HG03558 (cell line): Measurements from ENCODE around the gene CEP85L.

Source experiments
- ATAC-seq: cut with Tn5 transposase; IDR thresholded peaks from one replicate; pipeline ENCODE4 v1.9.1; 2021; ENCODE audit warnings: moderate number of reproducible peaks; ENCODE audit not compliant: unreplicated experiment; ENCODE audit errors: extremely low read depth

CEP85L gene

GRCh38 chr6:118651282-118652050 is at the start of gene CEP85L:
Gene CEP85L, minus strand, starts transcription at chr6:118651591. Its CDS starts 322 bp downstream, at chr6:118651269.
- peak; percentile 74 for ATAC-seq

- ATAC-seq, result no peak
These were observed 49.1 kb upstream of the CEP85L start for GRCh38 chr6:118700531-118700930.

GRCh38 chr6:118697554-118697953 is 46.2 kb upstream of the CEP85L start:
- no peak for ATAC-seq

- no peak for ATAC-seq
These were observed 44.9 kb upstream of the CEP85L start for GRCh38 chr6:118696271-118696670.

- ATAC-seq, result no peak
These were observed 42.2 kb upstream of the CEP85L start for GRCh38 chr6:118693562-118693961.

GRCh38 chr6:118685823-118686449 is 34.5 kb upstream of the CEP85L start:
- ATAC-seq, result no peak

- no peak for ATAC-seq
These were observed 32.8 kb upstream of the CEP85L start for GRCh38 chr6:118683881-118684872.

GRCh38 chr6:118680452-118681095 is 29.2 kb upstream of the CEP85L start:
- no peak for ATAC-seq

GRCh38 chr6:118679327-118679901 is 28.0 kb upstream of the CEP85L start:
- no peak for ATAC-seq

- no peak for ATAC-seq
These were observed 27.5 kb upstream of the CEP85L start for GRCh38 chr6:118678866-118679265.

GRCh38 chr6:118677193-118677592 is 25.8 kb upstream of the CEP85L start:
- ATAC-seq, result no peak

GRCh38 chr6:118675225-118675624 is 23.8 kb upstream of the CEP85L start:
- ATAC-seq, result no peak

- no peak for ATAC-seq
These were observed 23.4 kb upstream of the CEP85L start for GRCh38 chr6:118674772-118675171.

- ATAC-seq, result no peak
These were observed 21.3 kb upstream of the CEP85L start for GRCh38 chr6:118672678-118673077.

GRCh38 chr6:118669561-118669960 is 18.2 kb upstream of the CEP85L start:
- ATAC-seq, result no peak

GRCh38 chr6:118668761-118669385 is 17.5 kb upstream of the CEP85L start:
- no peak for ATAC-seq

- ATAC-seq, result no peak
These were observed 16.6 kb upstream of the CEP85L start for GRCh38 chr6:118667988-118668387.

- ATAC-seq, result no peak
These were observed 13.6 kb upstream of the CEP85L start for GRCh38 chr6:118665011-118665410.
